ENCODE results near the gene GMCL1. TPM values are rescaled to one million over a fixed set of nuclear protein-coding genes. Genes with fewer than 3 reads are reported as not detected.
A peak's percentile ranks its signal among the peaks of the same experiment; 100 is the strongest.

Gene GMCL1
- total and polyA plus RNA-seq, 8 donors: 15.3 to 27.0 (median 25.1) TPM

DNA sequence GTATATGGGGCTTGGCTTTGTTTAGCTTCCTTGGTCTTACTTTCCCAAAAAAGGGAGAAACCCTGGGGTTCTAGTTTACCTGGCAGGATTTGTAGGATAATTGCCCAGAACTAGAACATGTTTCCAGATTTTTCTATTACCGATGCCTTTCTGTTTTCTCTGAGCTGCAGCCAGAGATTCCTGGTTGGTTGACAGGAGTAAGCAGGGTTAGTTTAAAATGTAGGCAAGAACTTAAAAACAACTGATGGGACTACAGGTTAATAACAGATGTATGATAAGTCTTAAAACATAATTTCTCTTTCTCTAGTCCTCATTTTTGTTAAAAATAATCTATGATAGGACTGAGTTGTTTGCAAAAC lies 38.9 kb upstream of the GMCL1 start:
- Histone ChIP-seq H3K27ac (peak overlapping the region in 1 of 2 donors; percentile 74), H3K9me3 (no peaks in the 10 kb centered on the region), H3K4me1 (peaks cover 13 to 16% of the 10 kb centered on the region in 2 donors), H3K27me3 (no peaks in the 10 kb centered on the region), H3K36me3 (peaks cover 0 to 37% of the 10 kb centered on the region in 2 donors), H3K4me3 (no peak overlapping the region)
- no peak for DNase-seq
- ATAC-seq: no peak
- TF ChIP-seq, protein P1, sequence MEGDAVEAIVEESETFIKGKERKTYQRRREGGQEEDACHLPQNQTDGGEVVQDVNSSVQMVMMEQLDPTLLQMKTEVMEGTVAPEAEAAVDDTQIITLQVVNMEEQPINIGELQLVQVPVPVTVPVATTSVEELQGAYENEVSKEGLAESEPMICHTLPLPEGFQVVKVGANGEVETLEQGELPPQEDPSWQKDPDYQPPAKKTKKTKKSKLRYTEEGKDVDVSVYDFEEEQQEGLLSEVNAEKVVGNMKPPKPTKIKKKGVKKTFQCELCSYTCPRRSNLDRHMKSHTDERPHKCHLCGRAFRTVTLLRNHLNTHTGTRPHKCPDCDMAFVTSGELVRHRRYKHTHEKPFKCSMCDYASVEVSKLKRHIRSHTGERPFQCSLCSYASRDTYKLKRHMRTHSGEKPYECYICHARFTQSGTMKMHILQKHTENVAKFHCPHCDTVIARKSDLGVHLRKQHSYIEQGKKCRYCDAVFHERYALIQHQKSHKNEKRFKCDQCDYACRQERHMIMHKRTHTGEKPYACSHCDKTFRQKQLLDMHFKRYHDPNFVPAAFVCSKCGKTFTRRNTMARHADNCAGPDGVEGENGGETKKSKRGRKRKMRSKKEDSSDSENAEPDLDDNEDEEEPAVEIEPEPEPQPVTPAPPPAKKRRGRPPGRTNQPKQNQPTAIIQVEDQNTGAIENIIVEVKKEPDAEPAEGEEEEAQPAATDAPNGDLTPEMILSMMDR (IDR thresholded peaks at IDR 0.05): no peak
- intact Hi-C loops (cut with DNase I): no loop called here

DNA sequence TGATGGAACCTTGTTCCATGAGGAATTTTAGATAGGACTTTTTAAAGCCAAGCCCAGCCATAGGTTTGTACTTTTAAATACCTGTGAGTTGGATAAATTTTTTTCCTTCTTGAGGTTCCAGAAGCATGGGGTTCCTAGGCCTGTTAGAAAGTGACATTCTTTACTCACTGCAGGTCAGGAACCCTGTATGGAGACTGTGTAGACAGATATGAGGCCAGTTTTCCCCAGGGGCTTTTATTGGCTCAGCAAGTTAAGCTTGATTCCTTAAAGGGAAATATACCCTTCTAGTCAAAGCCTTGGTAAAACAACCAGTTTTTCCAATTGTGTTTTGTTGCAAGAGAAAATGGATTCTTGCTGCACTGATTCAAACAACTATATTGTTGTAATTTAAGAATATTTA lies 38.4 kb upstream of the GMCL1 start:
- no peaks in the 10 kb centered on the region for H3K27me3 ChIP-seq
- H3K9me3 ChIP-seq: no peaks in the 10 kb centered on the region
- DNase-seq: no peak
- H3K36me3 ChIP-seq: peaks cover 0 to 32% of the 10 kb centered on the region in 2 donors
- intact Hi-C loops (cut with DNase I): no loop called here
- no peak overlapping the region for H3K4me3 ChIP-seq
- peak overlapping the region in 1 of 2 donors; percentile 74 for H3K27ac ChIP-seq
- H3K4me1 ChIP-seq: peaks cover 13 to 16% of the 10 kb centered on the region in 2 donors
- TF ChIP-seq, protein P1 (IDR thresholded peaks at IDR 0.05): no peak
- ATAC-seq: no peak

DNA sequence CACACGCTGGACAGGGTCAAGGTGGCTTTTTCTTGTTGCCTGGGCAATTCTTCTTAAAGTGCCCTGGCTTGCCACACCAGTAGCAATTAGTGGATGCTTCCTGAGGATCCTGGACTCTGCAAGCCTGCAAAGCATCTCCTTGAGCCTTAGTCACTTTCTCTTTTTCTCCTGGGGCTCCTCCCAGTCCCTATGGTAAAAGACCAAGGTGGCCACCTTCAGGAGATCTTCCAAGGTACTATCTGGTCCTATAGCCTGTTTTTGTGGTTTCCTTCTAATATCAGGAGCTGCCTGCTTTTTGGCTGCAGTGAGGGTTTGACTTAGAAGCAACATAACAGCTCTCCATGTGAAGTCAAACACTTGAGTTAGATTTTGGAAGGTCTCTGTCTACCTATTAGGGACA lies 33.3 kb upstream of the GMCL1 start:
- H3K27ac ChIP-seq: no peak overlapping the region
- no peaks in the 10 kb centered on the region for H3K36me3 ChIP-seq
- H3K4me3 ChIP-seq: no peak overlapping the region
- ATAC-seq (no peak), DNase-seq (no peak)
- H3K4me1 ChIP-seq: peaks cover 5 to 20% of the 10 kb centered on the region in 2 donors
- TF ChIP-seq, protein P1 (IDR thresholded peaks at IDR 0.05): no peak
- H3K9me3 ChIP-seq: no peaks in the 10 kb centered on the region
- intact Hi-C loops (cut with DNase I): no loop called here
- H3K27me3 ChIP-seq: no peaks in the 10 kb centered on the region

DNA sequence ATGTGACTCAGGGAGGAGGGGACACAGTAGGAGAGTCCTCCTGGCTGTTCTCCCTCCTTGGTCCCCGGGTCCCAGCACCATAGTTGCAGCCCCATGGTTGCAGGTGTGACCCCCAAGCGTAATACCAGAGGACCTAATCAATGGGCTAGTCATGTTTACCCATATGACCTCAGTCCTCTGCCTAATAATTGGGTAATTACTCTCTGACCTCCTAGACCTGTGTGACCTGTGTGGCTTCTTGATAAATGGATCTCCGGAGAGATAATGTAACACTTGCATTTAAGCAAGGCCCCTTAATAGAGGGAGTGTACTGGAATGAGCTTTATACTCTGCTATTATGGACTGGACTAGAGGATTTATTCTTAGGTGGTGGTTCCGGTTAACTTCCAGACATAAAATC lies 32.2 kb upstream of the GMCL1 start:
- H3K27me3 ChIP-seq: no peaks in the 10 kb centered on the region
- ATAC-seq (no peak), DNase-seq (no peak)
- H3K36me3 ChIP-seq: no peaks in the 10 kb centered on the region
- TF ChIP-seq, protein P1 (IDR thresholded peaks at IDR 0.05): no peak
- H3K27ac ChIP-seq: no peak overlapping the region
- peaks cover 5 to 20% of the 10 kb centered on the region in 2 donors for H3K4me1 ChIP-seq
- intact Hi-C loops (cut with DNase I): no loop called here
- H3K4me3 ChIP-seq: no peak overlapping the region
- H3K9me3 ChIP-seq: no peaks in the 10 kb centered on the region

DNA sequence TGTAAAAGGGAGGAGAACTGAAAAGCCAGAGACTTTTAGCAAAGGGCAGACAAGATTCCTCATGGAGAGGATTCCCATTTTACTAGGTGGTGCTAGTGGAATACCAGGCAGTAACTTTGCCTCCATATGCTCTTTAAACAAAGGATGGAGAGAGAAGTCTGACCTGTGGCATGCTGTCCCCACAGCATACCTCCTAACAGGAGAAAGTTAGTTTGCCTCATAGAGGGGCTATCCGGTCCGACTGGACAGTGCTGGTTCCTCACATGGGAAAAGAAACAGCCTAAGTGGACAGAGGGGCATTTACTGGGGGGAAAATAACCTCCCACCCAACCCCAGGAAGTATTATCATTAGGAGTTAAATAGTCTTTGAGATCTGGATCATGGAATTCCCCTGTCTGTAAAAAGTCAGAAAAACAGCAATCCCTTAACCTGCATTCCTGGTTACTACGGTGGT lies 31.6 kb upstream of the GMCL1 start:
- no peaks in the 10 kb centered on the region for H3K36me3 ChIP-seq
- H3K27ac ChIP-seq: peak overlapping the region in 1 of 2 donors; percentile 49
- ATAC-seq (peak; percentile 10), DNase-seq (no peak)
- TF ChIP-seq, protein P1 (IDR thresholded peaks at IDR 0.05): no peak
- intact Hi-C loops (cut with DNase I): no loop called here
- no peak overlapping the region for H3K4me3 ChIP-seq
- H3K27me3 ChIP-seq: no peaks in the 10 kb centered on the region
- H3K4me1 ChIP-seq: peaks cover 5 to 20% of the 10 kb centered on the region in 2 donors
- H3K9me3 ChIP-seq: no peaks in the 10 kb centered on the region

All from left lung (tissue), 10 donors.